Activated CD4-positive, alpha-beta T cell treated with anti-CD3 and anti-CD28 coated beads for 36 hours (primary cell): ENCODE results near the gene KLHL3. TPM values are rescaled to one million over a fixed set of nuclear protein-coding genes. Genes with fewer than 3 reads are reported as not detected.

Experiments used
- ATAC-seq: fragments of 200-7000 bp; cut with Tn5 transposase; one replicate; pipeline ENCODE4 v1.10.0; 2021; ENCODE audit warnings: mild to moderate bottlenecking, moderate library complexity
- CTCF ChIA-PET: fragments of 350-600 bp; sonication (Branson Sonifier 250); formaldehyde crosslinking; loops from one replicate; lab custom pipeline; 2021; ENCODE audit warnings: antibody characterized with exemption; lab: Charles Lee
- POLR2A ChIA-PET: fragments of 350-600 bp; sonication (Branson Sonifier 250); formaldehyde crosslinking; loops from one replicate; lab custom pipeline; 2021; ENCODE audit warnings: antibody characterized with exemption, inconsistent platforms; lab: Charles Lee
- DNase-seq: peaks from one replicate; pipeline ENCODE4 v3.0.0-alpha.2; 2020
- H3K27ac Mint-ChIP-seq: one replicate; pipeline ENCODE4 v1.8.0; 2021; ENCODE audit warnings: mixed read lengths
- H3K27me3 Mint-ChIP-seq: one replicate; pipeline ENCODE4 v1.8.0; 2021; ENCODE audit warnings: mixed read lengths
- H3K36me3 Mint-ChIP-seq: one replicate; pipeline ENCODE4 v1.8.0; 2021; ENCODE audit warnings: low read depth, mixed read lengths
- H3K4me1 Mint-ChIP-seq: one replicate; pipeline ENCODE4 v1.8.0; 2021; ENCODE audit warnings: mixed read lengths
- H3K4me3 Mint-ChIP-seq: one replicate; pipeline ENCODE4 v1.8.0; 2021; ENCODE audit warnings: mild to moderate bottlenecking, moderate library complexity, mixed read lengths
- H3K9me3 Mint-ChIP-seq: one replicate; pipeline ENCODE4 v1.8.0; 2021; ENCODE audit warnings: low read depth, mixed read lengths
- intact Hi-C, 2 experiments: fragments of 100-400 bp; cut with DNase I in 1 of 2; cut with micrococcal nuclease in 1 of 2; formaldehyde crosslinking; loops; one replicate each; pipeline versions ENCODE4 v1.14.2 to v1.15.1; 2022 to 2024; cut with DNase I, micrococcal nuclease
- total RNA-seq, 2 experiments: library from RNA; stranded (reverse); gene quantifications; one replicate each; pipeline ENCODE4 v1.2.3, GENCODE V29; 2021

KLHL3 gene
- total RNA-seq, 2 experiments from 2014 or later, result 6.8 to 10.8 TPM

DNA sequence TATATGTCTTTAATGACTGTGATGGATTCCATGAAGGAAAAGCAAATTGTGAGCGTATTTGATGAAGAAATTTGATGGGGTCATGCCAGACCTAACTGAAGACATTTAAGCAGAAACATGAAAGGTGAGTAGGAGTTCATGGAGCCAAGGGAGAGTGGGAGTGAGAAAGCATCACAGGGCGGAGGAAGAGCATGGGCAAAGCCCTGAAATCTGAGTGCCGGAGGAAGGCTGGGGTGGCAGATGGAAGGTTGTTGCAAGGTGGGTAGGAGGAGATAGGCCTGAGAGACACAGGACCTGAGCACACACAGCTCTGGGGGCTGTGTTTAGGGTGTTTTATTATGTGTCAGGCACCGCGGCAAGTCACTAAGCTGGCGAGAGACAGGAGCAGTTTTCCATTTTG, 136.4 kb downstream of the KLHL3 start:
- H3K27me3 Mint-ChIP-seq, result peaks cover 33% of the 10 kb centered on the region
- ChIA-PET CTCF (interaction anchor here (0.6 kb wide), 1 partner anchor 12 kb away, joined by 4 read pairs; no protein-coding TSS in a partner anchor), POLR2A (no interaction called here)
- no peaks in the 10 kb centered on the region for H3K36me3 Mint-ChIP-seq
- DNase-seq (no peak), ATAC-seq (no peak)
- no peaks in the 10 kb centered on the region for H3K9me3 Mint-ChIP-seq
- H3K4me1 Mint-ChIP-seq, result no peaks in the 10 kb centered on the region
- intact Hi-C loops, result no loop called here
- no peak overlapping the region for H3K27ac Mint-ChIP-seq
- no peak overlapping the region for H3K4me3 Mint-ChIP-seq

DNA sequence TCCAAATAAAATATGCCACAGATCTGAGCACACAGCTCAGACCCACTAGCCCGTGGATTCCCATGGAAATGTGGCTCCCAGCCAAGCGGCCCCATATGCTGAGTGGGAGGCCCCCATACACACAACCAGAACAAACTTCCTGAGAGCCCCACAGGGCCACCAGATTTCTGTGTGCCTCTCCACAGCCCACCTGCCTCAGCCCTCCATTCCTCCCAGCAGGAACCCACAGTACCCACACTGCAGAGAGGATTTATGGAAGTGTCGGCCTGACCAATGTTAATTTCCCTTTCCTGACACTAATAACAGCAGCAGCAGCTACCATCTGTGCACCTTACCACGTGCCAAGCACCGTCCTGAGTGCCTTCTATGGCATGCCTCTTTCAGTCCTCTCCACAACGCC, 137.5 kb downstream of the KLHL3 start:
- DNase-seq (no peak), ATAC-seq (no peak)
- intact Hi-C loops, result no loop called here
- Mint-ChIP-seq H3K27me3 (peaks cover 35% of the 10 kb centered on the region), H3K36me3 (no peaks in the 10 kb centered on the region), H3K27ac (no peak overlapping the region), H3K4me1 (no peaks in the 10 kb centered on the region), H3K9me3 (no peaks in the 10 kb centered on the region), H3K4me3 (no peak overlapping the region)
- CTCF ChIA-PET, result no interaction called here
- POLR2A ChIA-PET, result no interaction called here

- intact Hi-C loops, result no loop called here
- Mint-ChIP-seq H3K4me3 (no peak overlapping the region), H3K36me3 (no peaks in the 10 kb centered on the region), H3K27ac (no peak overlapping the region), H3K9me3 (no peaks in the 10 kb centered on the region), H3K4me1 (no peaks in the 10 kb centered on the region), H3K27me3 (peaks cover 40% of the 10 kb centered on the region)
- no peak for ATAC-seq
- no peak for DNase-seq
- ChIA-PET CTCF (no interaction called here), POLR2A (no interaction called here)
These were observed 138.9 kb downstream of the KLHL3 start for GRCh38 chr5:137596941-137597340.

- intact Hi-C loops, result no loop called here
- ChIA-PET CTCF (interaction anchor here (0.7 kb wide), 1 partner anchor 8 kb away, joined by 3 read pairs; no protein-coding TSS in a partner anchor), POLR2A (no interaction called here)
- ATAC-seq, result no peak
- no peaks in the 10 kb centered on the region for H3K36me3 Mint-ChIP-seq
- no peak overlapping the region for H3K4me3 Mint-ChIP-seq
- no peaks in the 10 kb centered on the region for H3K9me3 Mint-ChIP-seq
- DNase-seq, result no peak
- H3K27me3 Mint-ChIP-seq, result peaks cover 39% of the 10 kb centered on the region
- no peaks in the 10 kb centered on the region for H3K4me1 Mint-ChIP-seq
- H3K27ac Mint-ChIP-seq, result no peak overlapping the region
These were observed 140.4 kb downstream of the KLHL3 start for GRCh38 chr5:137595396-137596079.

- Mint-ChIP-seq H3K27ac (no peak overlapping the region), H3K4me1 (no peaks in the 10 kb centered on the region), H3K4me3 (no peak overlapping the region), H3K9me3 (no peaks in the 10 kb centered on the region), H3K36me3 (no peaks in the 10 kb centered on the region), H3K27me3 (peaks cover 38% of the 10 kb centered on the region)
- DNase-seq (no peak), ATAC-seq (no peak)
- CTCF ChIA-PET, result no interaction called here
- POLR2A ChIA-PET, result no interaction called here
- intact Hi-C loops, result no loop called here
These were observed 141.2 kb downstream of the KLHL3 start for GRCh38 chr5:137594717-137595116.

DNA sequence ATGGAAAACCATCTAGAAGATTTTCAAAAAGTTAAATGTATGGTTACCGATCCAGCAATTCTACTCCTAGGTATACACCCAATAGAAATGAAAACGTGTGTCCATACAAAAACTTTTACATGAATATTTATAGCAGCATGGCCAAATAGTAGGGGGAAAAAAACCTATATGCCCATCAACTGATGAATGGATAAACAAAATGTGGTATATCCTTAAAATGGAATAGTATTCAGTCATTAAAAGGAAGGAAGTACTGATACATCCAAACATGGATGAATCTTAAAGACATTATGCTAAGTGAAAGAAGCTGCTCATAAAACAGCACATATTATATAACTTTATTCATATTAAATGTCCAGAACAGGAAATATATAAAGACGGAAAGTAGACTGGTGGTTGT, 143.6 kb downstream of the KLHL3 start:
- Mint-ChIP-seq H3K9me3 (no peaks in the 10 kb centered on the region), H3K27me3 (peaks cover 32% of the 10 kb centered on the region), H3K4me1 (peaks cover 4% of the 10 kb centered on the region), H3K4me3 (no peak overlapping the region), H3K27ac (no peak overlapping the region), H3K36me3 (no peaks in the 10 kb centered on the region)
- intact Hi-C loops, result no loop called here
- ChIA-PET CTCF (no interaction called here), POLR2A (no interaction called here)
- ATAC-seq (no peak), DNase-seq (no peak)

- intact Hi-C loops, result no loop called here
- Mint-ChIP-seq H3K4me1 (peaks cover 4% of the 10 kb centered on the region), H3K36me3 (no peaks in the 10 kb centered on the region), H3K27me3 (peaks cover 29% of the 10 kb centered on the region), H3K4me3 (no peak overlapping the region), H3K27ac (no peak overlapping the region), H3K9me3 (no peaks in the 10 kb centered on the region)
- ChIA-PET POLR2A (no interaction called here), CTCF (no interaction called here)
- DNase-seq (no peak), ATAC-seq (no peak)
These were observed 146.7 kb downstream of the KLHL3 start for GRCh38 chr5:137589185-137589584.

- H3K27me3 Mint-ChIP-seq, result peaks cover 30% of the 10 kb centered on the region
- H3K4me3 Mint-ChIP-seq, result no peak overlapping the region
- ChIA-PET CTCF (interaction anchor here (1.2 kb wide), 1 partner anchor 8 kb away, joined by 3 read pairs; no protein-coding TSS in a partner anchor), POLR2A (no interaction called here)
- ATAC-seq (no peak), DNase-seq (no peak)
- no peak overlapping the region for H3K27ac Mint-ChIP-seq
- intact Hi-C loops, result no loop called here
- peaks cover 4% of the 10 kb centered on the region for H3K4me1 Mint-ChIP-seq
- H3K9me3 Mint-ChIP-seq, result no peaks in the 10 kb centered on the region
- no peaks in the 10 kb centered on the region for H3K36me3 Mint-ChIP-seq
These were observed 148.0 kb downstream of the KLHL3 start for GRCh38 chr5:137587919-137588318.

DNA sequence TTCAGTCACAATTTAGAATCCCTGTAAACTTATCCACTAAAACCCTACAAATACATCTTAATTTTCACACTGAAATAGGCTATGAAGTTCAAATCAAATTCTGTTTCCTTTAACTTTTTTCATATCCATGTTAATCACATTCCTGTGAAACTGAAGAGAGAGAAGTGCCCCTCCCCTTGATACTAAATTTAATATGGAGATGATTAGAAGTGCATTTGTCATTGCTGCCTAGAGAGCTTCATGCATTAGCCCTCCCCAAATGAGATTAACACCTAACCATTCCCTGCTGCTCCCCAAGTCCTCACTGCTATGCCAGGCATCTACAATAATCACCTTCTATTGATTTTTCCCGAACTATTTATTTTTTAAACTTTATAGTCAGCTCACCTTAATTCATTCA, 151.6 kb downstream of the KLHL3 start:
- no peaks in the 10 kb centered on the region for H3K36me3 Mint-ChIP-seq
- no peak overlapping the region for H3K27ac Mint-ChIP-seq
- no peak for DNase-seq
- intact Hi-C loops, result no loop called here
- H3K9me3 Mint-ChIP-seq, result no peaks in the 10 kb centered on the region
- ChIA-PET CTCF (no interaction called here), POLR2A (no interaction called here)
- no peak overlapping the region for H3K4me3 Mint-ChIP-seq
- ATAC-seq, result no peak
- peaks cover 4% of the 10 kb centered on the region for H3K4me1 Mint-ChIP-seq
- H3K27me3 Mint-ChIP-seq, result peaks cover 25% of the 10 kb centered on the region

DNA sequence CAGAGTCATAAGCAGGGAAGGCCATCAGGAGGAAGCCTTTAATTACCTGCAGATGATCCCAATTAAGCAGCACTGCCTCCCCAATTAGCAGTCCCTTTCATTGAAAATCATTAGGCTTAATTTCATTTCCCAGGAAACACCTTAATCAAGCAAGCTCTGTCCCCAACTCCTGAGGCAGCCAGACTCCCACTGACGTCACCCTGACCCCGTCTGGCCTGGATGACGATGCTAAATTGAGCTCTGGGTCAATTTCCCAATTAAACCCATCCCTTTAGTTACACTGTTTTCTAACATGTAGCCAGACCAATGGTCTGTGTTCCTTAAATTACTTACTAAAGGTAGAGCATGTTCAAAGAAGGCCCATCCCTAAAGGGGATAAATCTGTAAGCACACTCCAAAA, 152.8 kb downstream of the KLHL3 start:
- no peak overlapping the region for H3K4me3 Mint-ChIP-seq
- no peaks in the 10 kb centered on the region for H3K4me1 Mint-ChIP-seq
- DNase-seq (no peak), ATAC-seq (no peak)
- no peaks in the 10 kb centered on the region for H3K9me3 Mint-ChIP-seq
- H3K27me3 Mint-ChIP-seq, result peaks cover 20% of the 10 kb centered on the region
- H3K27ac Mint-ChIP-seq, result no peak overlapping the region
- POLR2A ChIA-PET, result interaction anchor here (0.7 kb wide), 1 partner anchor 56 kb away, joined by 3 read pairs; no protein-coding TSS in a partner anchor
- H3K36me3 Mint-ChIP-seq, result no peaks in the 10 kb centered on the region
- intact Hi-C loops, result no loop called here
- CTCF ChIA-PET, result no interaction called here

GRCh38 chr5:137582218-137582617, 153.7 kb downstream of the KLHL3 start:
- no peak for DNase-seq
- H3K9me3 Mint-ChIP-seq, result no peaks in the 10 kb centered on the region
- peaks cover 14% of the 10 kb centered on the region for H3K27me3 Mint-ChIP-seq
- CTCF ChIA-PET, result no interaction called here
- POLR2A ChIA-PET, result no interaction called here
- H3K4me1 Mint-ChIP-seq, result no peaks in the 10 kb centered on the region
- H3K36me3 Mint-ChIP-seq, result no peaks in the 10 kb centered on the region
- no peak overlapping the region for H3K27ac Mint-ChIP-seq
- intact Hi-C loops, result no loop called here
- H3K4me3 Mint-ChIP-seq, result no peak overlapping the region
- ATAC-seq, result no peak

DNA sequence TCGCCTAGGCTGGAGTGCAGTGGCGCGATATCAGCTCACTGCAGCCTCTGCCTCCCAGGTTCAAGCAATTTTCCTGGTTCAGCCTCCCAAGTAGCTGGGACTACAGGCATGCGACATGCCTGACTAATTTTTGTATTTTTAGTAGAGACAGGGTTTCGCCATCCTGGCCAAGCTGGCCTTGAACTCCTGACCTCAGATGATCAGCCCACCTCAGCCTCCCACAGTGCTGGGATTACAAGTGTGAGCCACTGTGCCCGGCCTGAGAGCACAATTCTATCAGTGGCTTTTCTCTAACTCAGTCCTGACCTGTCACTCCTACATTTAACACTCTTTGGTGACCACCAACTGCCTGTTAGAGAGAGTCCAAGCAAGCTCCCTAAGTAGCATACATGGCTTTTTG, 154.1 kb downstream of the KLHL3 start:
- H3K9me3 Mint-ChIP-seq, result no peaks in the 10 kb centered on the region
- H3K27ac Mint-ChIP-seq, result no peak overlapping the region
- intact Hi-C loops, result no loop called here
- ATAC-seq, result no peak
- no peak for DNase-seq
- ChIA-PET POLR2A (no interaction called here), CTCF (no interaction called here)
- no peak overlapping the region for H3K4me3 Mint-ChIP-seq
- no peaks in the 10 kb centered on the region for H3K4me1 Mint-ChIP-seq
- H3K36me3 Mint-ChIP-seq, result no peaks in the 10 kb centered on the region
- H3K27me3 Mint-ChIP-seq, result peaks cover 11% of the 10 kb centered on the region
